Vagina (tissue), 2 donors: Measurements from ENCODE around the gene CDH1. TPM values are rescaled to one million over a fixed set of nuclear protein-coding genes. Genes with fewer than 3 reads are reported as not detected.

ENCODE experiments used
- DNase-seq, 2 donors: peaks; one replicate each; pipeline ENCODE4 v3.0.0-alpha.2; 2017; ENCODE audit errors: extremely low spot score in 2 of 2
- H3K27ac ChIP-seq: fragments of 200-600 bp; sonication (generic); one replicate; pipeline ENCODE4 v1.5.1; 2019
- H3K27me3 ChIP-seq: fragments of 200-600 bp; sonication (generic); one replicate; pipeline ENCODE4 v1.5.1; 2019
- H3K36me3 ChIP-seq, 2 donors: fragments of 200-600 bp; sonication (generic); one replicate each; pipeline ENCODE4 v1.5.1; 2017 to 2019
- H3K4me1 ChIP-seq: fragments of 200-600 bp; sonication (generic); one replicate; pipeline ENCODE4 v1.5.1; 2019
- H3K4me3 ChIP-seq, 2 donors: fragments of 200-600 bp; sonication (generic); 1 replicate in 1 of 2; 2 replicates in 1 of 2; pipeline ENCODE4 v1.5.1; 2016 to 2019
- H3K9me3 ChIP-seq: fragments of 200-600 bp; sonication (generic); one replicate; pipeline ENCODE4 v1.5.1; 2019
- CTCF ChIP-seq, 3 experiments: fragments of 450-650 bp in 2 of 3; fragments of 200-600 bp in 1 of 3; sonication (generic) in 1 of 3; IDR thresholded peaks; one replicate each; pipeline ENCODE4 v1.5.1; 2017 to 2019; ENCODE audit warnings: antibody characterized with exemption in 3 of 3, mild to moderate bottlenecking in 2 of 3, moderate library complexity in 2 of 3
- POLR2A ChIP-seq, 2 donors: fragments of 450-650 bp; IDR thresholded peaks; one replicate each; pipeline ENCODE4 v1.6.1; 2017; ENCODE audit warnings: antibody characterized with exemption in 2 of 2, mild to moderate bottlenecking in 2 of 2, moderate library complexity in 2 of 2
- POLR2AphosphoS5 ChIP-seq, 2 donors: sonication (generic); formaldehyde crosslinking; IDR thresholded peaks; one replicate each; pipeline ENCODE4 v1.9.0; 2017; ENCODE audit warnings: antibody characterized with exemption in 2 of 2, mild to moderate bottlenecking in 2 of 2, low read depth in 1 of 2; ENCODE audit not compliant: insufficient read depth in 1 of 2
- intact Hi-C: fragments of 100-400 bp; cut with DNase I; formaldehyde crosslinking; loops from one replicate; pipeline ENCODE4 v1.15.1; 2023
- total RNA-seq: library from RNA; depleted of rRNA; stranded (reverse); fragments of >200 nt; gene quantifications from one replicate; pipeline ENCODE4 v1.2.3, GENCODE V29; 2016

Gene CDH1
- total RNA-seq, 1 donor from 2014 or later, result 116 TPM

GRCh38 chr16:68731637-68732036 is 5.5 kb upstream of the CDH1 start:
- no peak overlapping the region for H3K27ac ChIP-seq
- no peaks in the 10 kb centered on the region for H3K27me3 ChIP-seq
- DNase-seq, result no peak
- no peaks in the 10 kb centered on the region for H3K9me3 ChIP-seq
- no peak overlapping the region for H3K4me3 ChIP-seq
- TF ChIP-seq POLR2AphosphoS5 (IDR thresholded peaks at IDR 0.05; ENCODE audit: insufficient read depth in 1 of 2, low read depth in 1 of 2), result no peak
- TF ChIP-seq POLR2A (IDR thresholded peaks at IDR 0.05), result no peak
- no peak for TF ChIP-seq CTCF (IDR thresholded peaks at IDR 0.05)
- intact Hi-C loops, result no loop called here
- H3K4me1 ChIP-seq, result no peaks in the 10 kb centered on the region
- H3K36me3 ChIP-seq, result no peaks in the 10 kb centered on the region

GRCh38 chr16:68732042-68732680 is 4.9 kb upstream of the CDH1 start:
- intact Hi-C loops, result no loop called here
- DNase-seq, result no peak
- no peak overlapping the region for H3K4me3 ChIP-seq
- H3K9me3 ChIP-seq, result no peaks in the 10 kb centered on the region
- no peaks in the 10 kb centered on the region for H3K27me3 ChIP-seq
- no peak for TF ChIP-seq POLR2A (IDR thresholded peaks at IDR 0.05)
- TF ChIP-seq POLR2AphosphoS5 (IDR thresholded peaks at IDR 0.05; ENCODE audit: insufficient read depth in 1 of 2, low read depth in 1 of 2), result no peak
- H3K4me1 ChIP-seq, result peaks cover 4% of the 10 kb centered on the region
- H3K27ac ChIP-seq, result no peak overlapping the region
- H3K36me3 ChIP-seq, result no peaks in the 10 kb centered on the region

GRCh38 chr16:68732741-68733399 is 4.2 kb upstream of the CDH1 start:
- Histone ChIP-seq H3K9me3 (no peaks in the 10 kb centered on the region), H3K36me3 (no peaks in the 10 kb centered on the region), H3K4me1 (peaks cover 11% of the 10 kb centered on the region), H3K4me3 (no peak overlapping the region), H3K27ac (no peak overlapping the region), H3K27me3 (no peaks in the 10 kb centered on the region)
- DNase-seq, result no peak
- no peak for TF ChIP-seq POLR2A (IDR thresholded peaks at IDR 0.05)
- TF ChIP-seq CTCF (IDR thresholded peaks at IDR 0.05), result no peak
- no peak for TF ChIP-seq POLR2AphosphoS5 (IDR thresholded peaks at IDR 0.05; ENCODE audit: insufficient read depth in 1 of 2, low read depth in 1 of 2)
- intact Hi-C loops, result no loop called here

- no peak for DNase-seq
- H3K4me3 ChIP-seq, result no peak overlapping the region
- H3K27ac ChIP-seq, result no peak overlapping the region
- no peaks in the 10 kb centered on the region for H3K27me3 ChIP-seq
- intact Hi-C loops, result no loop called here
- H3K4me1 ChIP-seq, result peaks cover 17% of the 10 kb centered on the region
- H3K9me3 ChIP-seq, result no peaks in the 10 kb centered on the region
- no peaks in the 10 kb centered on the region for H3K36me3 ChIP-seq
- no peak for TF ChIP-seq POLR2AphosphoS5 (IDR thresholded peaks at IDR 0.05; ENCODE audit: insufficient read depth in 1 of 2, low read depth in 1 of 2)
- TF ChIP-seq CTCF (IDR thresholded peaks at IDR 0.05), result no peak
- TF ChIP-seq POLR2A (IDR thresholded peaks at IDR 0.05), result no peak
These were observed 3.5 kb upstream of the CDH1 start for GRCh38 chr16:68733570-68733969.

GRCh38 chr16:68734782-68735181 is 2.3 kb upstream of the CDH1 start:
- intact Hi-C loops, result no loop called here
- TF ChIP-seq POLR2A (IDR thresholded peaks at IDR 0.05), result no peak
- no peak for TF ChIP-seq CTCF (IDR thresholded peaks at IDR 0.05)
- no peak for TF ChIP-seq POLR2AphosphoS5 (IDR thresholded peaks at IDR 0.05; ENCODE audit: insufficient read depth in 1 of 2, low read depth in 1 of 2)
- no peaks in the 10 kb centered on the region for H3K27me3 ChIP-seq
- no peaks in the 10 kb centered on the region for H3K36me3 ChIP-seq
- no peak for DNase-seq
- H3K9me3 ChIP-seq, result no peaks in the 10 kb centered on the region
- no peak overlapping the region for H3K4me3 ChIP-seq
- no peak overlapping the region for H3K27ac ChIP-seq
- H3K4me1 ChIP-seq, result peaks cover 17% of the 10 kb centered on the region
